ENCODE data around the gene ENTPD2. TPM values are rescaled to one million over a fixed set of nuclear protein-coding genes. Genes with fewer than 3 reads are reported as not detected.

ENTPD2 gene
- total RNA-seq, 1 donor, result 0.09 TPM

GRCh38 chr9:137001857-137002645, 51.8 kb downstream of the ENTPD2 start:
- no peak overlapping the region for H3K4me3 ChIP-seq (ENCODE audit: low read depth, low read length)
- TF ChIP-seq CTCF (IDR thresholded peaks at IDR 0.05; ENCODE audit: insufficient read depth, low read length), result no peak
- no peak for DNase-seq (ENCODE audit: low read depth)

GRCh38 chr9:137000177-137000930, 53.5 kb downstream of the ENTPD2 start:
- DNase-seq (ENCODE audit: low read depth), result peak; percentile 39
- no peak for TF ChIP-seq CTCF (IDR thresholded peaks at IDR 0.05; ENCODE audit: insufficient read depth, low read length)

More at GRCh38 chr9:137000177-137000930, 53.5 kb downstream of the ENTPD2 start:
- H3K4me3 ChIP-seq (ENCODE audit: low read depth, low read length), result no peak overlapping the region

Small RNAs within 50 kb of the gene (small RNA-seq; reads per million reads assigned to genes)
- gene RF00153, result not detected

Other genes with a start within 250 kb of the ENTPD2 start
- gene RABL6, start 246.1 kb downstream of the ENTPD2 start, total RNA-seq (ENCODE audit: low replicate concordance), result 49.8 and 62.0 TPM in 2 replicates
- gene AJM1, start 211.6 kb downstream of the ENTPD2 start, total RNA-seq (ENCODE audit: low replicate concordance), result 1.1 and 1.3 TPM in 2 replicates
- 28.7 and 83.2 TPM in 2 replicates for gene PHPT1, start 204.7 kb downstream of the ENTPD2 start, total RNA-seq (ENCODE audit: low replicate concordance)
- gene MAMDC4, start 201.7 kb downstream of the ENTPD2 start, total RNA-seq (ENCODE audit: low replicate concordance), result 0.81 TPM in 1 of 2 replicates, not detected in the other
- 83.0 and 248 TPM in 2 replicates for gene EDF1, start 187.8 kb downstream of the ENTPD2 start, total RNA-seq (ENCODE audit: low replicate concordance)
- 5.6 and 7.9 TPM in 2 replicates for gene TRAF2, start 167.5 kb downstream of the ENTPD2 start, total RNA-seq (ENCODE audit: low replicate concordance)
- gene FBXW5, start 109.3 kb downstream of the ENTPD2 start, total RNA-seq (ENCODE audit: low replicate concordance), result 52.6 and 139 TPM in 2 replicates
- gene C8G, start 108.8 kb downstream of the ENTPD2 start, total RNA-seq (ENCODE audit: low replicate concordance), result 0.36 TPM in 1 of 2 replicates, not detected in the other
- gene LCN12, start 101.8 kb downstream of the ENTPD2 start, total RNA-seq (ENCODE audit: low replicate concordance), result not detected in 2 replicates
- 27.6 and 32.8 TPM in 2 replicates for gene PTGDS, start 76.6 kb downstream of the ENTPD2 start, total RNA-seq (ENCODE audit: low replicate concordance)
- 0.54 and 15.3 TPM in 2 replicates for gene LCNL1, start 71.1 kb downstream of the ENTPD2 start, total RNA-seq (ENCODE audit: low replicate concordance)
- 7.1 and 18.3 TPM in 2 replicates for gene PAXX, start 61.6 kb downstream of the ENTPD2 start, total RNA-seq (ENCODE audit: low replicate concordance)
- gene CLIC3, start 57.5 kb downstream of the ENTPD2 start, total RNA-seq (ENCODE audit: low replicate concordance), result 4.3 and 5.2 TPM in 2 replicates
- gene ABCA2, start 25.8 kb downstream of the ENTPD2 start, total RNA-seq (ENCODE audit: low replicate concordance), result 21.0 and 25.0 TPM in 2 replicates
- not detected in 2 replicates for gene FUT7, start 22.0 kb downstream of the ENTPD2 start, total RNA-seq (ENCODE audit: low replicate concordance)
- gene NPDC1, start 7.9 kb downstream of the ENTPD2 start, total RNA-seq (ENCODE audit: low replicate concordance), result 23.8 and 31.6 TPM in 2 replicates
- 0.41 and 1.5 TPM in 2 replicates for gene SAPCD2, start 16.5 kb upstream of the ENTPD2 start, total RNA-seq (ENCODE audit: low replicate concordance)
- gene UAP1L1, start 23.5 kb upstream of the ENTPD2 start, total RNA-seq (ENCODE audit: low replicate concordance), result 12.7 and 17.7 TPM in 2 replicates
- gene MAN1B1, start 32.9 kb upstream of the ENTPD2 start, total RNA-seq (ENCODE audit: low replicate concordance), result 50.8 and 103 TPM in 2 replicates
- 69.5 and 72.3 TPM in 2 replicates for gene DPP7, start 60.7 kb upstream of the ENTPD2 start, total RNA-seq (ENCODE audit: low replicate concordance)
- not detected in 2 replicates for gene GRIN1, start 85.1 kb upstream of the ENTPD2 start, total RNA-seq (ENCODE audit: low replicate concordance)
- not detected in 2 replicates for gene LRRC26, start 116.0 kb upstream of the ENTPD2 start, total RNA-seq (ENCODE audit: low replicate concordance)
- not detected in 2 replicates for gene TMEM210, start 118.0 kb upstream of the ENTPD2 start, total RNA-seq (ENCODE audit: low replicate concordance)
- 25.7 and 28.0 TPM in 2 replicates for gene ANAPC2, start 134.5 kb upstream of the ENTPD2 start, total RNA-seq (ENCODE audit: low replicate concordance)
- gene SSNA1, start 134.6 kb upstream of the ENTPD2 start, total RNA-seq (ENCODE audit: low replicate concordance), result 43.5 and 51.5 TPM in 2 replicates
- gene TPRN, start 146.7 kb upstream of the ENTPD2 start, total RNA-seq (ENCODE audit: low replicate concordance), result 8.0 and 10.5 TPM in 2 replicates
- 32.3 and 34.7 TPM in 2 replicates for gene TMEM203, start 151.6 kb upstream of the ENTPD2 start, total RNA-seq (ENCODE audit: low replicate concordance)
- gene NDOR1, start 151.6 kb upstream of the ENTPD2 start, total RNA-seq (ENCODE audit: low replicate concordance), result 8.5 and 8.6 TPM in 2 replicates
- 0.45 TPM in 1 of 2 replicates, not detected in the other for gene RNF208, start 168.2 kb upstream of the ENTPD2 start, total RNA-seq (ENCODE audit: low replicate concordance)
- gene CYSRT1, start 171.1 kb upstream of the ENTPD2 start, total RNA-seq (ENCODE audit: low replicate concordance), result 0.36 and 0.49 TPM in 2 replicates
- 0.09 TPM in 1 of 2 replicates, not detected in the other for gene RNF224, start 173.4 kb upstream of the ENTPD2 start, total RNA-seq (ENCODE audit: low replicate concordance)
- not detected in 2 replicates for gene SLC34A3, start 176.8 kb upstream of the ENTPD2 start, total RNA-seq (ENCODE audit: low replicate concordance)
- 21.8 and 195 TPM in 2 replicates for gene TUBB4B, start 187.2 kb upstream of the ENTPD2 start, total RNA-seq (ENCODE audit: low replicate concordance)
- not detected in 2 replicates for gene STPG3, start 197.2 kb upstream of the ENTPD2 start, total RNA-seq (ENCODE audit: low replicate concordance)
- 27.1 and 43.7 TPM in 2 replicates for gene NELFB, start 201.3 kb upstream of the ENTPD2 start, total RNA-seq (ENCODE audit: low replicate concordance)
- gene TOR4A, start 223.7 kb upstream of the ENTPD2 start, total RNA-seq (ENCODE audit: low replicate concordance), result 12.6 and 31.3 TPM in 2 replicates
- gene NRARP, start 248.2 kb upstream of the ENTPD2 start, total RNA-seq (ENCODE audit: low replicate concordance), result 0.09 TPM in 1 of 2 replicates, not detected in the other

Data from fibroblast of the aortic adventitia (primary cell).